IPS-NIHi7 (cell line): Measurements from ENCODE around the gene PARP3.
"Not testable (repeated sequence)": the region's sequence is repeated elsewhere in the genome, so short reads cannot be mapped to it uniquely, and the experiment has no call there.

ENCODE experiments used
- DNase-seq: peaks from one replicate; pipeline ENCODE4 v3.0.0; 2012; ENCODE audit warnings: mixed read lengths; ENCODE audit errors: extremely low spot score

The PARP3 gene

DNA sequence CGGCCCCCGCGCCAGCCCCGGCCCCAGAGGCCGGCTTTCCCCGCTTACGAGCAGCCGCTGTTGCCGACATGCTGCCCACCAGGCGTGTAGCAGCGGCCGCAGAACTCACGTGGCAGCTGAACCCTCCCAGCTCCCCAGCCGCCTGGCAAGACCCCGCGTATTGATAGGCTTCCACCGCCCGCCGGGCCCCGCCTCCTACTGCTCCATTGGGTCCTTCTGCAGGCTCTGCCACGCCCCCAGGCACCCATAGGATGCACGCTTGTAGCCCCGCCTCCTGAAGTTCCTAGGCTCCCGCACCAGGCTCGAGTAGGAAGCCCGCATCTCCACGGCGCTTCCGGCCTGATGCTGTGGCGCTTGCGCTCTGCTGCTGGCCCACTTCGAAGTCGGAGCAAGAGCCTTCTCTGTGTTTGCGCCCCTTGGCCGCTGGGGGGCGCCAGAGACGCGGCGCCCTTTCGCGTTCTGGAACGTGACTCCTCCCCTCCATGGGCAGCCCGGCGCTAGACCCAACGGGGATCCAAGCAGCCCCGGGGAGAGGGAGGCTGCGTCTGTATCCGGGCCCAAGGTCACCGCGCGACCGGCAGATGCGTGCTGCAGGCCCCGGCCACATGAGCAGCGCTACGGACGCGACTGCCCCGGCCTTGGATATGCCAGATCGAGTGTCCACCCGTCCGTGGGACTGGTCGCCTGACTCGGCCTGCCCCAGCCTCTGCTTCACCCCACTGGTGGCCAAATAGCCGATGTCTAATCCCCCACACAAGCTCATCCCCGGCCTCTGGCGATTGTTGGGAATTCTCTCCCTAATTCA is at the start of gene PARP3, which contains the start of gene RRP9:
Gene PARP3 (plus strand): TSS at position 566 of the 805 bp plus-strand sequence. CDS start 993 bp downstream, outside the sequence.
Gene RRP9 (minus strand): TSS at position 107 of the 805 bp plus-strand sequence. CDS start 37 bp downstream, at position 70.
- DNase-seq, result peak; percentile 100

DNA sequence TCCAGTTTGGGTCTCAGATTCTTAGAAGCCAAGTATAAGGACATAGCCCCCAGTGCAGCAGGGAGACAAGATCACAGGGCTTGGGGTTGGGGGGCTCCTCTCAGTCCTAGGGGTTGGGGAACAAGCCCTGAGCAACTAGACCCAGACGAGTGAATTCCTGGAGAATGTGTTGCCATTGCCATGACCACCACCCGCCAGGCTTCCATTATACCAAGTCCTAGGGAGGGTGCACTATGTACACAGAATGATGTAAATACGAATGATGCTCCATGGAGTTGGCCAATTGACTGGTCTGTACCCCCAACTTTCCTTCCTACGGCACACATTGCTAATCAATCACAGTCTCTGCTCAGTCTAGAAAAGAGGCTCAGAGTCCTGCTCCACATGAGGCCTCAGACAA is 47.8 kb upstream of the PARP3 start:
- DNase-seq, result no peak

DNA sequence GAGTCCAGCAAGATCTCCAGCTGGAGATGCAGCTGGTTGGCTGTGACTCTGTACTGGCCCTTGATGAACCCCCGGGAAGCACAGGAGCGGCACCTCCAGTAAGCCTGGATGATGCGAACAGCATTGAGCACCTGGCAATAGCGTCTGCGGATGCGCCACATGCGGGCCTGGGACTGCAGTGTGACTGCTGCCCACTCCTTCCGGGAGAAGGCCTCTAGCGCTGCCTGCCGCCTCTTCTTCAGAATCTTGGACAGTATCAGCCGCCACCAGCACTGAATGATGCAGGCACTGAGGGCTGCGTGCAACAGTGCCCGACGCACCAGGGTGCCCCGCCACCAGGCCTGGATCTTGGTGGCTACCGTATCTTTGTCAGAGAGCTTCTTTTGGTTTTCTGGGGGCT is 47.2 kb upstream of the PARP3 start:
- DNase-seq, result no peak

DNA sequence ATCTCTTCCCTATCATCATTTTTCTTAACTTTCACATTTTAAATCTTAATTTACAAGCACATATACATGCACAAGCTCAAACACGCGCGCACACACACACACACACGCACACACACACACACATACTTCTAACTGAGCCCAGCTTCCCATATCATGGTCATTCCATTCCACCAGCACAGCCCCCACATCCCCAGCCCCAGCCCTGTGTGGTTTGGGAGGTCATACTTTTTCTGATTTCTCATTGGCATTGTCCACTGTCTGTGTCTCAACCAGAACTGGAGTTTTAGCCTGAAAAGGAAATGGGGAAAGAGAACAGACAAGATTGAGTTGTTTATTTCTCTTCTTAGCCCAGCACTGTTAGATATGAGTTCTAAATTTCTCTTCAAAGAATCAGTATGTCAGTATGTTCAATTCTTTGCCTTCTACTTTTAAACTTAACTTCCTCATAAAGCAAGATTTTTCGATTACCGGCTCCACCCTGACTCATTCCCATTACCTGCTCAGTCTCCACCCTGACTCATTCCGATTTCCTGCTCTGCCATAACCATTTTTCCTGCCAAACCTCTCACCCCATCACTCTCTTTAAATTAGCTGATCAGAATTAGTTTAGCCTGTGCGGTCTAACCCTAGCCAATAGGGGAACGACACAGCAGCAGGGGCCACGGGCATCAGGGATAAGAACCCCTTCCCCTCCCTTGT is 45.4 kb upstream of the PARP3 start:
- no peak for DNase-seq

DNA sequence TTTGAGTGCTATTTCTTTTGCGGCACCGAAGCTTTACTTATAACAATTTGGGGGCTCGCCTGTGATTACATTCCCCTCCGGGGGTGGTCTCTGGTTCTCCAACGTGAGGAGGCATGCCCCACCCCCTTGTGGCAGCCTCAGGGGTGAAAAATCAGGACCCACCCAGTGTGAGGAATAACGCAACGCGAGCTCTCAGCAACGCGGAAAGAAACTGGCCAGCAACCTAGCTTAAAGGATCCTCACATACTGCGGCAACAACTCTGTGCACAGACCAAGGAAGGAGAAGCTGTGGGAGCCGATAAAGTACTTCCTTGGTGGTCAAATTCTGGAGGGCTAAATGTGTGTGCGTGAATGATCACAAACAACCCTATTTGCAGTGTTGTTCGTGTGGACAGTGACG is 44.8 kb upstream of the PARP3 start:
- no peak for DNase-seq

DNA sequence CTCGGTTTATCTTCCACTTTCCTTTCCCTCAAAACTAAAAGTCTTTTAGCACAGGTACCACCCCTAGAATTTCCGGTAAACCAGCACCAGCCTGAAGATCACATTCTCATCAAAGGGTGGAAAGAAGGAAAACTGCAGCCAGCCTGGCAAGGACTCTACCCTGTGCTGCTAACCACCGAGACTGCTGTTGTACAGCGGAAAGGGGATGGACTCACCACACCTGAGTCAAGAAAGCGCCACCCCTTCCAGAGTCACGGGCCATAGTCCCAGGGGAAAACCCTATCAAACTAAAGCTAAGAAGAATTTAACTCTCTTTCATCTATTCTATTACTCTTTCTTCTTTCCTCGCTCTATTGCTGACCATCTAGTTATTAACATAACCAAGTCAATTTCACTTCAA is 42.1 kb upstream of the PARP3 start:
- DNase-seq, result not testable (repeated sequence)

DNA sequence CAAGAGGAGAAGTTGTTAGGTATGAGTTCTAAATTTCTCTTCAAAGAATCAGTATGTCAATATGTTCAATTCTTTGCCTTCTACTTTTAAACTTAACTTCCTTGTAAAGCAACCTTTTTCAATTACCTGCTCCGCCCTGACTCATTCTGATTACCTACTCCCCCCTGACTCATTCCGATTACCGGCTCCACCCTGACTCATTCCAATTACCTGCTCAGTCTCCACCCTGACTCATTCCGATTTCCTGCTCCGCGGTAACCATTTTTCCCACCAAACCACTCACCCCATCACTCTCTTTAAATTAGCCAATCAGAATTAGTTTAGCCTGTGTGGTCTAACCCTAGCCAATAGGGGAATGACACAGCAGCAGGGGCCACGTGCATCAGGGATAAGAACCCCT is 39.8 kb upstream of the PARP3 start:
- not testable (repeated sequence) for DNase-seq

DNA sequence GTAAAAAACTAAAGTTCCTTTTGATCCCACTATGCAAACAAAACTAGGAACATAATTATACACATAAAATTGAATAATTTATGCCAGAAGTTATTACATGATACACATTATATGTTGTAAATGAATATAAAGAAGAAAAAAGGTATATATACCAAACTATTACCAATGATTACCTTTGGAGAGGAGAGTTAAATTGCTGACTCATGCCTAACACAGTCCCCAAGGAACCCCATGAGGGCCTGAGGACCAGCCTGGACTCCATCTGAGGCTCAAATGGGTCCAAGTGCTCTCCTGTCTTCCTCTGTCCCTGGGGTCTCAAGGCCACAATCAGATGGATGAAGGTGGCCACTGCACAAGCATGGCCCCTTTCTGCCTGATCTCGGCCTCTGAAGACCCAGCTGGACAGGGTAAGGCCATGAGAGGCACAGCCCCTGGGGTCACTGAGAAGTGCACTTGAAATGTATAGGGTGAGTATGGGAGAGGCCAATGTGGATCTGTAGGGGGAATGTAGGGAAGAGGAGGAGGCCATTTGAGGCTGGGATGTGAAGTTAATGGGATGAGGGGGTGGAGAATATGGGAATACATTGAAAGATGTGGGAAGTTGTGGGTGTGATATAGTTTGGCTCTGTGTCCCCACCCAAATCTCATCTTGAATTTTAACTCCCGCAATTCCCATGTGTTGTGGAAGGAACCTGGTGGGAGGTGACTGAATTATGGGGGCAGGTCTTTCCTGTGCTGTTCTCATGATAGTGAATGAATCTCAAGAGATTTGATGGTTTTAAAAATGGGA is 37.9 kb upstream of the PARP3 start:
- no peak for DNase-seq

DNA sequence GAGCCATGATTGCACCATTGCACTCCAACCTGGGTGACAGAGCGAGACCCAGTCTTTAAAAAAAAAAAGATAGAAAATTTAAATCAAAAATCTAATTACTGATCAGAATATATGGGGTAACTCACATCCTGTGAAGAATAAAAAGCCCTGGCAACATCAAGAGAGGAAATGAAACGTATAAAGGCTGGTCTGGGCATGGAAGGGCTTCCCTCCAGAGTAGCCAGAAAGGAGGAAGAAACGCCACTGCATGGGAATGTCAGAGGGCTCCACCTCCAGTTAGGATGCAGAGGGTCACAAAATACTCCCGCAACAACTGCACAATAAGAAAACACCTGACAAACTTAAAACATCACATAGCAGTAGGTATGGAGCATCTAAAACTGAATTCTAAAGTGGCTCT is 34.1 kb upstream of the PARP3 start:
- DNase-seq, result no peak

DNA sequence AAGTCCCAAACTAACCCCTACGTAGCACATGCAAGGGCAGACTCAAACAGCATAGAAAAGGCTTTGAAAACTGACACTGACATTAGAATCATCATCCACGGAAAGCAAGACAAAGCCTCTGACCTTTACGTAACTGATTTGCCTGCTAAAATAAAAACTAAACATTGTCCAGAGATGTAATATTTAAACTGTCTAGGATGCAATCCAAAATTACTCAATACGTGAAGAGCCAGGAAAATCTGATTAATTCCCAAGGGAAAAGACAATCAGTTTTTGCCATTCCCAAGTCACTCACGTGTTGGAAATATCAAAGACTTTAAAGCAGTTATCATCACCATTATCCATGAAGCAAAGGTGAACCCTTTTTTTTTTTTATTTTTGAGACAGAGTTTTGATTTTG is 25.7 kb upstream of the PARP3 start:
- no peak for DNase-seq

DNA sequence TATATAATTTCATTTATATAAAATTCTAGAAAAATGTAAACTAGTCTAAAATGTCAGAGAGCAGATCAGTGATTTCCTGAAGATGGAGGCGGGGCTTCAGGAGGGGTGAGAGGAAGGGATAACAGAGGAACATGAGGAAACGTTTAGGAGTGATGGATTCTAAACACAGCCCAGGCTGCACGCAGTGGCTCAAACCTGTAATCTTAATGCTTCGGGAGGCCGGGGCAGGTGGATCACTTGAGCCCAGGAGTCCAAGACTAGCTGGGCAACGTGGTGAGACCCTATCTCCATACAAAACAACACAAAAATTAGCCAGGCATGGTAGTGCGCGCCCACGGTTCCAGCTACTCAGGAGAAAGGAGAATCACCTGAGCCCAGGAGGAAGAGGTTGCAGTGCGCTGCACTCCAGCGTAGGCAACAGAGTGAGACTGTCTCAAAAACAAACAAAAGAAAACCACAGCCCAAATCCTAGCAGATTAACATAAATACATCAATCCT is 21.0 kb upstream of the PARP3 start:
- no peak for DNase-seq

DNA sequence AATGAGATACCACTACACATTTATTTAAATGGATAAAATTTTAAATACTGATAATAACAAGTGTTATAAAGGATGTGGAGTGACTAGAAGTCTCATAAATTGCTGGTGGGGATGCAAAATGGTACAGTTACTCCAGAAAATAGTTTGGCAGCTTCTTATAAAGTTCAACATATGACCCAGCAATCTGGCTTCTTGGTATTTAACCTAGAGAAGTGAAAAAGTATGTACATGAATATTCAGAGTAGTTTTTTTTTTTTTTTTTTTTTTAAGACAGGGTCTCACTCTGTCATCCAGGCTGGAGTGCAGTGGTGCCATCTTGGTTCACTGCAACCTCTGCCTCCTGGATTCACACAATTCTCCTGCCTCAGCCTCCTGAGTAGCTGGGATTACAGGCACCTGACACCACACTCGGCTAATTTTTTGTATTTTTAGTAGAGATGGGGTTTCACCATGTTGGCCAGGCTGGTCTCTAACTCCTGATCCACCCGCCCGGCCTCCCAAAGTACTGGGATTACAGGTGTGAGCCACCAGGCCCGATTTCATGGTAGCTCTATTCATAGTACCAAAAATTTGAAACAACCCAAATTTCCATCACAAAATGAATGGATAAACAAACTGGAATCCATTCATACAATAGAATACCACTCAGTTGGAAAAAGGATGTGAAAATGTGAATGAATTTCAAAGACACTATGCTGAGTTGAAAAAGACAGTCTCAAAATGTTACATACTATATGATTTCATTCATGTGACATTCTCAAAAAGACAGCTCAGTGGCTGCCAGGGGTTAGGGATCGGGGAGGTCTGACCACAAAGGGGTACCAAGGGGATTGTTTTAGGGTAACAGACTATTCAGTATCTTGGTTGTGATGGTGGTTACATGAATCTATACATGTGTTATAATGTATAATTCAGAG is 14.8 kb upstream of the PARP3 start:
- no peak for DNase-seq

DNA sequence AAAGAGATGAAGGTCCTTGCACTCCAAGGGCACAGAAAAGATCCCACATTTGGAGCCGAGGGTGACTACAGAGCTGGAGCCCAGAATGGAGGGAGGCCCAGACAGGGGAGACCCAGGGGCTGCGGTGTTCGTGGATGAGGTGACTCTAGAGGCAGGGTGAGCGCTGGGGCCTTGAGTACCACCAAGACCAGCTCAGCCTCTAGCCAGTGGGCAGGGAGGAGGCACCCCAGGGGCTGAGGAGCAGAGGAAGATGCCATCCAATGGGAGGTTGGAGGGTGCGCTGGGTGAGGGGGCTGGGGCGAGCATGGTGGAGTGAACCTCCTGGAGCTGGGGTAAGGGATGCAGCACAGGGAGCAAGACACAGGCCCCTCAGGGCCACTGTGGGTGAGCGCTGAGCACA is 13.7 kb upstream of the PARP3 start:
- DNase-seq, result no peak

DNA sequence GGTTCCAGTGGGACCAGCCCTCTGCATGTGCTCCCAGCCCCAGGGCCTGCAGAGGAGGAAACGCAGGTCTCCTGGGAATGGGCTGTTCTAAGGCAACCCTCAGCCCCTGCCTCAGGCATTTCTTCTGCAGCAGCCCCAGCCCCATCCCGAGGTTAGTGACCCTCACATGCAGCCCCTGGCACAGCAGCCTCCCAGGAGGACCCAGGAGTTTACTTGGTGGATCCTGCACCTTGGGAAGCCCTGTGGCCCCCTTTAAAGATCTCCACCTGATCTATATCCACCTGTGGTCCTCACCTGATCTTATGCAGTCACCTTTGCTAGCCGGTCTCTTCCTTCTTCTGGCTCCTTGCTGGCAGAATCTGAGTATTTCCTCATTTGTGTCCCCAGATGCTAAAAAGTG is 13.2 kb upstream of the PARP3 start:
- not testable (repeated sequence) for DNase-seq

DNA sequence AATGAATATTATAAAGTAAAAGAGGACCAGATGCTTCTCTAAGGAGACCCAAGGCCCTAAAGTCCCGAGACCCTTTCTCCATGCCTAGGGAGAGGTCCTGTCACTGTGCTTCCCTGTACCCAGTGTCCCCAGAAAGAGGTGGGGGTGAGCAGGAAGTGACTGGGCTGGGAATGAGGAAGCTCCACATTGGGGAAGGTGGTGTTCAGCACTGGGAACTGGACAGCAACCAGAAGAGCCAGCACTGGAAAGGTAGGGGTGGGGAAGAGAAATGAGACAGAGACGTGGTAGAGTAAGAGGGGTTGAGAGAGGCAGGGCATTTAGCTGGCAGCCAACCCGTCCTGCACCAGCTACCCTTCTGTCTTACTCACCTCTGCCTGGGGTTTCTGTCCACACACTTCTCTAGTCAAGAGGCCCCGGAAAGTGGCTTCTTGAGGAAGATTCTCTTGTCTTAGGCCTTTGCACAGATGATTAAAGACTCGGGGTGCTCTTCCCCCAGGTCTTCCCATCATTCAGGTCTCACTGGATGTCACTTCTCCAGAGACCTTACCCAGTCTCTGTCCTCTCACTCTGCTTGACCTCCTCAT is 12.7 kb upstream of the PARP3 start:
- DNase-seq, result peak; percentile 86

DNA sequence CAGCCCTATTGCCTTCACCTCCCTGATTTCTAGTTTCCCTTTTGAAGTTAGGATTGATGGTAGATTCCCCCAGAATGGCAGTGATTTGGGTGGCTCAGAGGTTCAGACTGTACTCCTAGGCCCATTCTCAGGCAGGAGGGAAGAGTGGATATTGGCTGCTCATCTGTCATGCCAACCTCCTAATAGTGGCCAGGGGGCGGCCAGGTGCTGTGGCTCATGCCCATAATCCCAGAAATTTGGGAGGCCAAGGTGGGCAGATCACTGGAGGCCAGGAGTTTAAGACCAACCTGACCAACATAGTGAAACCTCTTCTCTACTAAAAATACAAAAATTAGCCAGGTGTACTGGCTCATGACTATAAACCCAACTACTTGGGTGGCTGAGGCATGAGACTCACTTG is 11.7 kb upstream of the PARP3 start:
- DNase-seq, result peak; percentile 3

DNA sequence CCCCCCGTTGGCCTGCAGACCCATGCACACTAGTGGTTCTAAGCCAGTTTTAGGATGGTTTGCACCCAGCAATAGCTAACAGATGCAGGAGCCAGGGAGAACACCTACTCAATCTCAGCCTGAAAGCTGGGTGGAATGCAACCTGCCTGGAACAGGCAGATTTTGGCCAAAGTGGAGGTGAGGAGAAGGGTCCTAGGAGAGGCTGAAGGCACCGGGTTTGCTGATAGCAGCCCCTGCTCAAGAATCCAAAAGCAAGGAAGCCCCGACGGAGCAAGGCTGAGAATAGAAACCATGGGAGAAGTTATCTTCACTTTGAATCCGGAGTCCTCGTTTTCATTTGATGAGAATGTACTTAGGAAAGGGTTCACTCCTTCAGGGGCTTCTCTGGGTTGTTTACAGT is 10.4 kb upstream of the PARP3 start:
- DNase-seq, result peak; percentile 2

DNA sequence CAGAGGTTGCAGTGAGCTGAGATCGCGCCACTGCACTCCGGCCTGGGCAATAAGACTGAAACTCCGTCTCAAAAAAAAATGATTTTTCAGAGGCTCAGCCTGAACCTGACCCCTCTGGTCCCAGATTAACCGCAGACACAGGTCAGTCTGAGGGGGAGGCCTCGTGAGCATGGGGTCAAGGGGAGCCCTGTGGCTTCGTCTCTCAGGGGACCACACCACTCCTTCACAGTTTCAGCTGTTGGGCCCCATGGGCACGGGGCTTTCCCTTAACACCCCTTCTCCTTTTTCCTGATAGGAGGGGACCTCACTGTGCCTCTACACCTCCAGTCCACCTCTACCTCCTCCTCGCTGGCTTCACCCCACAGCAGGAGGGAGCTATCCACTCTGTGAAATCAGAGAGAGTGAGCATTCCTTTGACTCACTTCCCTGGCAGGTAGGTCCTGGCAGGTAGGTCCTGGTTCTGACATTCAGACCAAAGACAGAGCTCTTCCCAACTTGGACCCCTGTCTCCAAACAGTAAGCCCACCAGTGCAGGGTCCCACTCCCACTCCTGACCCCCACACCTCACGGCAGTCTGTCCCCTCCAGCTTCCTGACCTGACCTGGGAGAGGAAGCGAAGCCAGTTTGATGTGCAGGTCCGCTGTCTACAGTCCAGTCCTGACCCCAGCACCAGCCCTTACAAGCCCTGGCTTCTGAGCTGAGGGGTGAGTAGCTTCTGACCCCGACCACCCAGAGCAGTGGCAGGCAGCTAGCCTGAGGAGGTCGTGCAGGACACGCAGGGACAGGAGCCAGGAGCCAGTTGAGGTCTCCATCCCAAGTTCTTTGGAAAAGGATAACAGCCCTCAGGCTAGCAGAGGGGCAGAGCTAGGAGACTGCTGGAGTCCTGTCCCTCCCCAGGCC is 9.4 kb upstream of the PARP3 start:
- DNase-seq, result peak; percentile 7

DNA sequence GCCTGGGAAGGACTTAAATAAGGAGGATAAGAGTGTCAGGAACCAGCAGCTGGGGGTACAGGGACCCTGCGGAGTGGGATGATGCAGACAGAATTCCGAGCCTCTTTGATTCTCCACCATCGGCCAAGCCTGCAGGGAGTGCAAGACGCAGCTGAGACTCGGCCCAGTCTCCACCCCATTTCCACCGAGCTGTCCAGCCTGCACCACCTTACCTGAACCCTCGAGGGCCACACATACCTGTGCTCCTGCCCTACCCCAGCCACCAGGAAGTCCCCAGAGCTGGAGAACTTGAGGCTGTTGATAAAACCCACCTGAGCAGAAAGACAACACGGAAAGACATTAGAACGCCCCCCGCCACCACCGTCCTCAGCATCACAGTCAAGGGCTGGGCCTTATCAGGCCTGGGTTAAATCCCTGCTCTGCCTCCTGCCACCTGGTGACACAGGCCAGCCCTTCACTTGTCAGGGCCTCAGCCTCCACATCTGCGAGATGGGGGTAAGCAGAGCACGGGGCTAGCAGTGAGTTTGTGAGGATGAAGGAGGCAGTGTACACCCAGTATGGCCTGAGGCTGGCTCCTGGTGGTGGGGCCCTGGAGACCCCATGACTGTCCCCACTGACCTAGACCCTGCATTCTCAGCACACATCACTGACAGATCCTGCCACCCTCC is 8.6 kb upstream of the PARP3 start:
- peak; percentile 4 for DNase-seq
